ENCODE results near the gene SNX27.

DNA sequence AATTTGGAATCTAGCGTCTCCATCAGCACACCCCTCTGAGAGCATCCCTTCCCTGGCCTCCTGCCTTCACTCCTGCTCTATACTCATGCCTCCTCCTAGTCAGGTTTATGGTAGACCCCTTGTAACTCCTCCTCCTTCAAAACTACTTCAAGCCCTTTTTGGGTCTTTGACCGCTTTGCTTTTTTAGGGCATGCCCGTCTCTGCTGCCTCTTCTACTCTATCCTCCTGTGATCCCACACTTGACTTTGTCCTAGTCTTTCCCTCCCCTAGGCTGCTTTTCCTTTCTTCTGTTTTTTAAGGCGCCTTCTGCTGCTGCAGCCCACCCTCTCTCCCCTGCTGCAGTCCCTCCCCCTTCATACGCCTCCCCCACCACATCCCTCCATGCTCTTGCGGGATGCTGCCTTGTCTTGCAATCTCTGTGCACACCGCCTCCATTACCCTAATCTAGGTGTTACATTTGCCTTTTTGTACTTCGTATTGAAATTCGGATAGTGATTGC is 1.5 kb downstream of the SNX27 start:
- TF ChIP-seq, protein P1, sequence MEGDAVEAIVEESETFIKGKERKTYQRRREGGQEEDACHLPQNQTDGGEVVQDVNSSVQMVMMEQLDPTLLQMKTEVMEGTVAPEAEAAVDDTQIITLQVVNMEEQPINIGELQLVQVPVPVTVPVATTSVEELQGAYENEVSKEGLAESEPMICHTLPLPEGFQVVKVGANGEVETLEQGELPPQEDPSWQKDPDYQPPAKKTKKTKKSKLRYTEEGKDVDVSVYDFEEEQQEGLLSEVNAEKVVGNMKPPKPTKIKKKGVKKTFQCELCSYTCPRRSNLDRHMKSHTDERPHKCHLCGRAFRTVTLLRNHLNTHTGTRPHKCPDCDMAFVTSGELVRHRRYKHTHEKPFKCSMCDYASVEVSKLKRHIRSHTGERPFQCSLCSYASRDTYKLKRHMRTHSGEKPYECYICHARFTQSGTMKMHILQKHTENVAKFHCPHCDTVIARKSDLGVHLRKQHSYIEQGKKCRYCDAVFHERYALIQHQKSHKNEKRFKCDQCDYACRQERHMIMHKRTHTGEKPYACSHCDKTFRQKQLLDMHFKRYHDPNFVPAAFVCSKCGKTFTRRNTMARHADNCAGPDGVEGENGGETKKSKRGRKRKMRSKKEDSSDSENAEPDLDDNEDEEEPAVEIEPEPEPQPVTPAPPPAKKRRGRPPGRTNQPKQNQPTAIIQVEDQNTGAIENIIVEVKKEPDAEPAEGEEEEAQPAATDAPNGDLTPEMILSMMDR (conservative IDR thresholded peaks at IDR 0.05 in 1 of 2, IDR thresholded peaks at IDR 0.05 in 1 of 2; ENCODE audit: low read depth in 1 of 2, low read length in 2 of 2) = no peak
- TF ChIP-seq EZH2 (IDR thresholded peaks at IDR 0.05; ENCODE audit: low read length, missing control alignments) = no peak

Data from fibroblast of lung (primary cell).